Amniotic stem cell (primary cell): ENCODE results near the gene ATP2A3.

Source experiments
- DNase-seq: peaks from one replicate; lab custom pipeline; 2025; lab: John Stamatoyannopoulos, UW

Gene ATP2A3

GRCh38 chr17:3910420-3911270, 53.6 kb downstream of the ATP2A3 start:
- DNase-seq = no peak

- DNase-seq = no peak
Observed at GRCh38 chr17:3909257-3909656, 55.0 kb downstream of the ATP2A3 start.

GRCh38 chr17:3907483-3908216, 56.6 kb downstream of the ATP2A3 start:
- no peak for DNase-seq

GRCh38 chr17:3906881-3907280, 57.4 kb downstream of the ATP2A3 start:
- no peak for DNase-seq

- no peak for DNase-seq
Observed at GRCh38 chr17:3905017-3905520, 59.2 kb downstream of the ATP2A3 start.

- DNase-seq = no peak
Observed at GRCh38 chr17:3904501-3904900, 59.7 kb downstream of the ATP2A3 start.

GRCh38 chr17:3903881-3904290, 60.4 kb downstream of the ATP2A3 start:
- DNase-seq = no peak

- no peak for DNase-seq
Observed at GRCh38 chr17:3903051-3903825, 61.0 kb downstream of the ATP2A3 start.

GRCh38 chr17:3900646-3901045, 63.6 kb downstream of the ATP2A3 start:
- DNase-seq = no peak

- DNase-seq = no peak
Observed at GRCh38 chr17:3897731-3898130, 66.5 kb downstream of the ATP2A3 start.

- DNase-seq = no peak
Observed at GRCh38 chr17:3896968-3897235, 67.3 kb downstream of the ATP2A3 start.

- no peak for DNase-seq
Observed at GRCh38 chr17:3896108-3896967, 67.9 kb downstream of the ATP2A3 start.

GRCh38 chr17:3895354-3895753, 68.9 kb downstream of the ATP2A3 start:
- no peak for DNase-seq

GRCh38 chr17:3894911-3895343, 69.3 kb downstream of the ATP2A3 start:
- peak; percentile 15 for DNase-seq

- DNase-seq = no peak
Observed at GRCh38 chr17:3894188-3894587, 70.0 kb downstream of the ATP2A3 start.

GRCh38 chr17:3893720-3894116, 70.5 kb downstream of the ATP2A3 start:
- no peak for DNase-seq

GRCh38 chr17:3893003-3893719, 71.1 kb downstream of the ATP2A3 start, which contains the start of gene CAMKK1:
Gene CAMKK1, minus strand, starts transcription at chr17:3893053. Its CDS starts 7,366 bp downstream, at chr17:3885687.
- DNase-seq = peak; percentile 50

GRCh38 chr17:3892095-3892998, 71.9 kb downstream of the ATP2A3 start:
- peak; percentile 27 for DNase-seq

- DNase-seq = no peak
Observed at GRCh38 chr17:3891626-3892094, 72.6 kb downstream of the ATP2A3 start.

GRCh38 chr17:3890878-3891219, 73.4 kb downstream of the ATP2A3 start:
- DNase-seq = no peak
